Muscle of back (tissue), 11 donors: ENCODE data around the gene SOWAHC. TPM values are rescaled to one million over a fixed set of nuclear protein-coding genes. Genes with fewer than 3 reads are reported as not detected.
"Not testable (repeated sequence)": the region's sequence is repeated elsewhere in the genome, so short reads cannot be mapped to it uniquely, and the experiment has no call there.

Experiments used
- DNase-seq, 3 donors: peaks; one replicate each; pipeline versions ENCODE4 v3.0.0 to v3.0.0-alpha.2; 2013
- polyA plus RNA-seq, 10 donors: library from polyadenylated mRNA; unstranded; fragments of 120-200 nt; gene quantifications; one replicate each; pipeline ENCODE4 v1.2.1, GENCODE V29; 2013; ENCODE audit not compliant: insufficient read length in 10 of 10

Gene SOWAHC
- polyA plus RNA-seq, 10 donors, result 6.7 to 13.3 (median 8.1) TPM

DNA sequence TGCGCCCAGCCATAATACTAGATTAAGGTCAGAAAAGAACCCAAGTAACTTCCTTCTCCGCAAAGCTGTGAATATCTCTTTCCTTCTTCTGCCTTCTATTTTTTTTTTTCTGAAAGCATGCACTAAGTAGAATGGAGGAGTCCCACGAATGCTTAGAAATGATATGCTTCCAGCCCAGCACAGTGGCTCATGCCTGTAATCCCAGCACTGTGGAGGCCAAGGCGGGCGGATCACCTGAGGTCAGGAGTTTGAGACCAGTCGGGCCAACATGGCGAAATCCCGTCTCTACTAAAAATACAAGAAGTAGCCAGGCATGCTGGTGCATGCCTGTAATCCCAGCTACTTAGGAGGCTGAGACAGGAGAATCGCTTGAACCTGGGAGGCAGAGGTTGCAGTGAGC is 25.8 kb downstream of the SOWAHC start:
- DNase-seq, result not testable (repeated sequence)

DNA sequence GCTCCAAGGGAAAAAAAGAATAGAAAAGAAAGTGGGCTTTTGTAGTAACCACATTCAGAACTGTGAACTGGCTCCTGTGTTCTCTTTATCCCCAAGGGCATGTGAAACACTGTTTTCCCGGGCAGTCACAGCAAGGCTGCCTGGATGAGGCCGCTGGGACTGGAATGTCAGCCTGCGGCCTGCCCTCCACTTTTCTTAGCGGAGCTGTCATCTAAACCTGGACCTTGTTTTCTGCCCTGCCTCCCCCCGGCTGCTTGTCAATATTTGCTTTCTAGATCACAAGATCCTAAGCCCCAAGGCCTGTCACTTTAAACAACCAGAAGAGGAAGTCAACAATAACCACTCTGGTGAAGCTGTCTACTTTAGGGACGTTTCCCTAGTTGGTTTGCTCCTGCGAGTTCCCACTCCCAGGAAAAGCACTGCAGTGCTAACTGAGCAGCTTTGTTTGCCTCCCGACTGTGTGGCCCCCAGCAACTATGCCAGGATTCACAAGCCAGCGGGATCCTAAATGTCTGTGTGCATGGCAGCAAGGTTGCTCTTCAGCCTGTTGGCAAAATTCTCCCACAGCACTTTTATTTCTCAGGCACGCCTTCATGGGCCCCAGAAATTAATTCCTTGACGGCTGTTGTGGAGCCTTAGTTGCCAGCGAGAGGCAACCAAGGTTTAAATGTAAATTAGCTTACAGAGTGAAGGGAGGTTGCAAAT is 30.6 kb downstream of the SOWAHC start:
- DNase-seq, result peak in 1 of 3 donors; percentile 54

DNA sequence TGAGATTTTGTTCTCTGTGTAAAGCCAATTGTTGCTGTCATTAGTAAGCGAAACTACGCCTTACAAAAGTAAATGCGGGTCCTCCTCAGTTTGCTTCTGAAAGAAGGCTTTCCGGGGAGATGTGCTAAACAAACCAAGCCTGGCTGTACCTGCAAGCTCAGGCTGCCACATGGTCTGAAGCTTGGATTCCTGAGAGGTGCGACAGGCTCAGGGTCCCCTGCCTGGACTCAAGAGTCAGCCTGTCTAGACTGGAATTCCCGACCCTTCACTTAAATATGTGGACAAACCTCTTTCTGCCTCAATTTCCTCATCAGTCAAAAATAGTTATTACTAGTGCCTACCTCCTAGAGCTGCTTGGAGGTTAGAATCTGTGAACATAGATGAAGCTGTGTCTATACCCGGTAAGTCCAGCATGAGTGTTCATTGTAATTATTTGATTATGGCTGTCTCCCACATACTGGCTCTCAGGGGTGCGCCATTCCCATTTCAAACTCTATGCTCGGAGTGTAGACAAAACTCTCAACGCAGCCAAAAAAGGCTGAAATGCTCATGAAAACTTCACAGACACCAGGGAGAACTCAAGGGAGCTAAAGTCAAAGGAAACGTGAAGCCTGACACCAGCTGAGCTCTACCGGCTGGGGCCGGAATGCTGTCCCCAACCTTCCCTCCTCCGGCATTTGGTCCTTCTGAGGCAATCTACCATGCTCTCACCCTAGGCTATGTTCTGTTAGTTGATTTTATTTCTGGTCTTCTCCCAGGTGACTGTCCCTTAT is 31.4 kb downstream of the SOWAHC start:
- DNase-seq, result no peak

DNA sequence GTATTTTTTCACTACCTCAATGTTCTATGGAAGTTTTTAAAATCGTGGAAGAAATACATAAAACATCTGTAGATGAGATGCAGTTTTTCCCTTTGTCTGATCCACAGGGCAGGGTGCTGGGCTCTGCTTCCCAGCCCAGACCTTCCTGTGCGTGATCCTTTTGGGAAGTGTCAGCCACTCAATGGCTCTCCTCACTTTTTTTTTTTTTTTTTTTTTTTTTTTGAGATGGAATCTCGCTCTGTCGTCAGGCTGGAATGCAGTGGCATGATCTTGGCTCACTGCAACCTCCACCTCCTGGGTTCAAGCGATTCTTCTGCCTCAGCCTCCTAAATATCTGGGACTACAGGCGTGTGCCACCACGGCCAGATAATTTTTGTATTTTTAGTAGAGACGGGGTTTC is 32.8 kb downstream of the SOWAHC start:
- DNase-seq, result no peak

DNA sequence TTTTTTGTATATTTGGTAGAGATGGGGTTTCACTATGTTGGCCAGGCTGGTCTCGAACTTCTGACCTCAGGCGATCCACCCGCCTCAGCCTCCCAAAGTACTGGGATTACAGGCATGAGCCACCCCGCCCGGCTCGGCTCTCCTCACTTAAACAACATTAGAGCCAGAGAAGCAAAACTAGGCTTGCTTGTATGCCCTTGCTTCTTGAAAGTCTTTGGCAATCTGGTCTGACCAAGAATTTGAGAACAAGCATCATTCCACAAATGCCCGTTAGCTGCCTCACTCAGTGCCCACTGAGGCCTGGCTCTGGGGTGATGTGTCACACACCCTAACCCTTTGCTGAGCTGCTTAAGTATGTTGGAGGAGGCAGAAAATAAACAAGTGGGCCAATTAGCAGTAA is 33.5 kb downstream of the SOWAHC start:
- DNase-seq, result no peak

DNA sequence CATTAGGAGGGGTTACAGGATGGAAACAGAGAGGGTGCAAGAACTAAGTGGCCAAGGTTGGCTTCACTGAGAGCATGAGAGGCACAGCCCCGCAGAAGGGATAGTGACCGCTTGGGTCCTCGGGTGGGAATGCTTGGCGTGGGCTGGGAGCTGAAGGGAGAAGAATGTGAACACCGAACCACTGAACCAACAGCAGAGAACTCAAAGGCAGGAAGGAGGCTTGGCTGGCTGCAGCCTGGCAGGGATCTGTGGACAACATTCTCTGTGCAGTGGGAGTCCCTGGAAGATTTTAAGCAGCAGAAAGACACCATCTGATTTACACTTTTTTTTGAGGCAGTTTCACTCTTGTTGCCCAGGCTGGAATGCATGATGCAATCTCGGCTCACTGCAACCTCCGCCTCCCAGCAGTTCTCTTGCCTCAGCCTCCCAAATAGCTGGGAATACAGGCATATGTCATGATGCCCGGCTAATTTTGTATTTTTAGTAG is 33.9 kb downstream of the SOWAHC start:
- no peak for DNase-seq

DNA sequence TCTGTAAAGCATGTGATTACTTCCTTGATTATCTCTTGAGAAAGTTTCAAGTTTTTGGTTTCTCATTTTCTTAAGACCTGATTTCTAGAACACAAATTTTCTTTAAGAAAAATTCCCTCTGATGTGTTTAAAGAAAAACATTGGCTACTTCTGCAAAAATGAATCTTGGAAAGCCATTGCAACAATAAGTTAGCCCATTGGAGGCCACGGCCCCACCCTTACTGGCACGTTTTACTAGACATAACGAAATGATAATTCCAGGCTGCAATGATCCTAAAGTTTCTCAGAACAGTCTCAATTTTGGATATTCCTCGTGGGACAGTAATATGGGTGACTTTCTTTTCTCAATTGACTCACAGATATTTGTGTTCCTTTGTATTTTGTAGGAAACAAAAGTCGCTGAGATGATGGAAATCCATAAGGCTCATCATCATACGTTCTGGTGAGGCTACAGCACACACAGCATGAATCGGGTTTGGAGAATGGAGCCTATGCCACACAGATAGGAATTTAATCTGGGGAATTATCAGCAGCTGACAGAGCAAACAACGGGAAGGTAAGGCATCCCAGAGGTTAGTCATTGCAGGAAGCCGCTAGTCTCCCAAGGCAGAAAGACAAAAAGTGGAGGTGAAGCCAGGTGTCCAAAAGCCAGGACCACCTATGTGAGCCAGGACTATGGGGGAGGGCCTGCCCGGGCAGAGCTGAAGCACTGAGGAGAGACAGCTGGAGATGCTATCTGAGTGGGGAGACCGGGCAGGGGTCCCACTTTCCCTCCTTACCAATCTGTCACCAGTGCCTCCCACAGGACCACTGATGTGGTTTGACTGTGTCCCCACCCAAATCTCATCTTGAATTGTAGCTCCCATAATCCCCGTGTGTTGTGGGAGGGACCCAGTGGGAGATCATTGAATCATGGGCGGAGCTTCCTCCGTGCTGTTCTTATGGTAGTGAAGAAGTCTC is 35.9 kb downstream of the SOWAHC start:
- DNase-seq, result no peak

DNA sequence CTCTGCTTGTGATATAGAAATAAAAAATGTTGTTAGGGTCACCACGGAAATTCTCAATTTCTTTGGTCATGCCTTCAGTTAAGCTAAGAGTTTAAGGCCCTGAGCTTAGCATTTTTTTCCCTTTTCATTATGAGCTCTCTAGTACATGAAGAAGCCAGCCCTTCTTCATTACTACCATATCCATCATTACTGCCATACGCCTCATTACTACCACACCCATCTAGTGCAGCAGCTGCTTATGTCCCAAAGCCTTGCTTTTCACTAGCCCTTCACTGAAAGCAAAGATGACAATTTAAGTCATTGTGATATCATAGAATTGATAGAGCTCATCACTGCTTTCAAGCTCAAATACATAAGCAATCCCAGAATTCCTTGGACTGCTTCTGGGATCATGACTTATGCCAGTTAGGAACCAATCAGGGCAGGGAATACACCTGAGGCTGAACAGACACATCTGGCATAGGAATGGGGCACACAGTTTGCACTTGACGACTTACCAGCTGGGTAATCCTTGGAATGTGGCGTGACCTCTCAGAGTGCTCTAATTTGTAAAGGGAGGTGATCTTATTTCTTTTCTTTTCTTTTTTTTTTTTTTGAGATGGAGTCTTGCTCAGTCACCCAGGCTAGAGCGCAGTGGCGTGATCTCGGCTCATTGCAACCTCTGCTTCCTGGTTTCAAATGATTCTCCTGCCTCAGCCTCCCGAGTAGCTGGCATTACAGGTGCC is 40.3 kb downstream of the SOWAHC start:
- no peak for DNase-seq

DNA sequence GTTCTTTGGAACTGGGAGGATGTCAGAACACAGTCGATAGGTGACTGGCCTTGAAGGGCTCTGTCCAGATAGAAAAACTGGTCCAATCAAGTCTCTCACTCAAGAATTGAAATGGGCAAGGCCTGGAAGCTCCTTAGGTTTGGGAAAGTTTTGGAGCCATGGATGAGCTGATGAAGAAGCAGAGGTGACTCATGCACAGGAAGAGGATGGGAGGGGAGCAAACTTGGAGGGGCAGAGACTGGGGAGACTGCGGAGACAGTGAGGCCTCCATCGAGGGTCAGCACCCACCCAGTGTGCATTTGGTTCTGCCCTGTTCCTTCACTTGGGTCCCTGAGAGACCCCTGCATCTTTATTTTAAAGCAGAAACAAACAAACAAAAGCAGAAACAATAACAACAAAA is 41.1 kb downstream of the SOWAHC start:
- no peak for DNase-seq

DNA sequence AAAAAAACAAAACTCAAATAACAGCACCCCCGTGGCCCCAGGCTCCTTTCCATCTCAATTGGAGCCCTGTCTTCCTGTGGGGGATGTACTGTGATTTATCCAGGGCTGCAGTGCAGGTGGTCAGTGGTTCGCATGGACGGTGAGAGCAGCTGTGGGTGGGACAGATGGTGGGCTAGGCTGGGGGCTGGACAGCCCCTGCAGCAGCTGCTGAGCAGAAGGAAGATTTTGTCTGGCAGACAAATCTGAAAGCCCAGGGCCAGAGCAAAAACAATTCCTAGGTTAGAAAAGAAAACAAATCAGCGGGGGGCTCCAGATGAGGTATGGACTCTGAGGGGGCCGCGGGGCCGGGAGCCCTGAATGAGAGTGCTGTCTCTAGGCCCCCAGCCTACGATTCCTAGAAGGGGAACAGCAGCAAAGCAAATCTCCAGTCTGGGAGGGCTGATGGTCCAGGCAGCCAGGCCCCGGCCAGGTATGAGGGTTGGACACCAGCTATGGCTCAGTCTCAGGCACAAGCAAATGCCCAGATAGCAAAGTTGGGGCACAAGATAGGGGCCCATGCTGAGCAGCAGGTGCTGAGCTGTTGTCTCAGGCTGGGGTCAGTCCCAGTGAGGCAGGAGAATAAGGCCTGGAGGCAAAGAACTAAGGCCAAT is 45.4 kb downstream of the SOWAHC start:
- no peak for DNase-seq

DNA sequence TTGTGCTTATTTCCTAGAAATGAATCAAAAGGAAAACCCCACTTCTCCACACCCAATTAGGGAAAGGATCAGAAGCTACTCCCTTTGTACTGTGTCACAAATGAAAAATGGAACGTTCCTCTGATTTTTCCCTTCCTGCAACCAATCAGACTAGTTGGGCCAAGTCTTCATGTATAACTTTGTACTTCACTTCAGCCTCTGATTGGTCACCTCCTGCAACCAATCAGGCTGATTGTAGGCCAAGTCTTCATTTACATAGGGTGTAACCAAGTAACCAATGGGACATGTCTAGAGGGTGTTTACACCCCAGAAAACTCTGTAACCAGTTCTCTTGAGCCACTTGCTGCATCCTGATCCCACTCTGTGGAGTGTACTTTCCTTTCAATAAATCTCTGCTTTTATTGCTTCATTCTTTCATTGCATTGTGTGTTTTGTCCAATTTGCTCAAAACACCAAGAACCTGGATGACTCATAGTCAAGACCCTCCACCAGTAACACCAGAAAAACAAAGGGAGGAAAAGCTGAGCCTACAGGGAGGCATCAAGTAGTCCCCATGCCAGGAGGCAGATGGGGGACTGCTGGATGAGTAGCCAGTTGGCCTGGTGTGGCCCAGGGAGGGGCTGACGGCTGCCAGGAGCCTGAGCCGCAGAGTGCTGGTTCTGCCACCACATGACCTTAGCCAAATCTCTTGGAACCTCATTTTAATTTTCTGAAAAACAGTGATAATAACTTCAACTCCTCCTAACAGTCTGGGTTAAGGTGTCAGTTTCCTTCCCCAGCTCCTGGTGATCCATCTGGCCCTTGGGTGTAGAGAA is 46.1 kb downstream of the SOWAHC start:
- DNase-seq, result no peak

DNA sequence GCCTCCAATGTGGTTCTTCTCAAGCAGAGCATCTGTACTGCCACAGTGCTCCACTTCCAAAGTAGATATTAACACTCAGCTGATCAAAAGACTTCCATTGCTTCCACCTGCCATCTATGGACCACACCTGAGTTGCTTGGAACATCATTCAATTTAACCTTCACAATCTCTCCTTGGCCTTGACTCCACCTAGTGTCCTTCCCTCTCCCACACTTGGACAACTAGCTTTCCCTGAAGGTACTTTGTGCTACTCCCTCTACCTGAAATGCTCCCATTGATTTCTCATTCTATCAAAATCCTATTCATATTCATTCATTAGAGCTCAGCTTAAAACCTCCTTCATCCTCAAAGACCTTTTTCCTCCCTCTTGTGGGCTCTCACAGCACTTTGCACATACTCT is 48.7 kb downstream of the SOWAHC start:
- DNase-seq, result no peak

DNA sequence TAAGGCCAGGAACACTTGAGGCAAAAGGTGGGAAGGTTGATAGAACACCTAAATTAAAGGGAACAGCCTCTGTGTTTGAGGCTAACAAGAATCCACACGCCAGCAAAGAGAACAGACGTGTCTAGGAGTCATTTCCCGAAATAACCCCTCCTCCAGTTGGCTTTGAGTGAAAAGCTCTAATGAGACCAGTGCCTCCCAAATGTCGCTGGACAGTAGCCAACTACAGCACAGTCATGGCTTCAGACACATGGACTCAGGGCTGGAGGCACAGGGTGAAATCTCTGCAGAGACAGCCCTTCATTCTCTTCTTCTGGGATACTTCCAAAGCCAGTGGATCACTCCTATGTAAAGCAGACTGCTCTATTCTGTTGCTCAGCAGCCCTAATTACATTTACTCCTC is 49.6 kb downstream of the SOWAHC start:
- peak; percentile 77 to 85 (median 78) for DNase-seq

DNA sequence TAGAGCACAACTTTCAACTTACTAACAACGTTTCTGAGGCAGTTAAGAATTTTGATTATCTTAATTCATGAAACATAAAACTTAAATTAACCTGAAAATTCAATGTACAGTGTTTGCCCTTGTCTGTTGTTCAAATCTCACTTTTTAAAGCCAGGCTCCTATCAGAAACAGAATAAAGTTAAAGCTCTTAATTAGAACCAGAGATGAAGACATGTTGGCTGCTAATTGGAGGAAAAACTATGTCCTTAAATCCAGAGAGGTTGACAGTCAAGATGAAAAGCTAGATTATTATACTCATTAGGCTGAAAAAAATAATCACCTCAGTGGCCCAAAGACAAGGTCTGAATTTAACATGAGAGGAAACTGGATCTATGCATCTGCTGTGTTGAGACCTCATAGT is 52.3 kb downstream of the SOWAHC start:
- DNase-seq, result no peak

Other genes starting within 250 kb of the SOWAHC start
- 100 to 1,000 TPM in 2 of 10 donors, 10 to 100 TPM in 8; 57.9 to 110 (median 92.2) TPM for gene SEPTIN10, start 398 bp upstream of the SOWAHC start, polyA plus RNA-seq
- gene RGPD5, start 179.9 kb downstream of the SOWAHC start, polyA plus RNA-seq, result 10 to 100 TPM; 17.6 to 38.8 (median 23.5) TPM